HCT116 (cell line): ENCODE results near the gene CAMK2D. TPM values are rescaled to one million over a fixed set of nuclear protein-coding genes. Genes with fewer than 3 reads are reported as not detected.

Experiments
- ATAC-seq: fragments of 200-7000 bp; cut with Tn5 transposase; 2 replicates; pipeline ENCODE4 v1.9.1; 2020; ENCODE audit warnings: mild to moderate bottlenecking, moderate library complexity
- BruUV-seq: library from RNA; stranded (reverse); fragments of 400-500 nt; replicated peaks from 2 replicates; lab custom pipeline; 2021; lab: Mats Ljungman, UMichigan
- CTCF ChIA-PET: fragments of 300-600 bp; sonication (Branson Sonifier 250); formaldehyde crosslinking; loops from one replicate; lab custom pipeline; 2021; ENCODE audit warnings: antibody characterized with exemption; lab: Charles Lee
- POLR2A ChIA-PET: fragments of 300-600, 350-600 bp; sonication (Branson Sonifier 250); formaldehyde crosslinking; loops from one replicate; lab custom pipeline; 2021; ENCODE audit warnings: antibody characterized with exemption; lab: Charles Lee
- RAD21 ChIA-PET, 2 experiments: fragments of 300-600 bp; sonication (Branson Sonifier 250); formaldehyde crosslinking; loops; one replicate each; lab custom pipeline; 2023; ENCODE audit warnings: low total read pairs in 2 of 2; ENCODE audit not compliant: uncharacterized antibody in 2 of 2, unreplicated experiment in 2 of 2, low non-redundant PET in 1 of 2; lab: Charles Lee
- DNase-seq: peaks from one replicate; pipeline ENCODE4 v3.0.0-alpha.2; 2010; ENCODE audit warnings: low read depth, low spot score
- H2AFZ ChIP-seq: fragments of 200-600 bp; shearing (Covaris generic), sonication (generic); 2 replicates; pipeline ENCODE4 v1.6.1; 2017; ENCODE audit warnings: low read depth, mixed run types, mixed read lengths, antibody characterized with exemption, low read length; ENCODE audit not compliant: poor library complexity, severe bottlenecking
- H3K27ac ChIP-seq: 2 replicates; pipeline ENCODE4 v1.5.1; 2012; ENCODE audit warnings: low read depth, low read length
- H3K27me3 ChIP-seq: fragments of 200-600 bp; sonication (generic); 2 replicates; pipeline ENCODE4 v1.6.1; 2016; ENCODE audit warnings: mixed run types, low read length, mixed read lengths; ENCODE audit not compliant: insufficient read depth
- H3K36me3 ChIP-seq, 2 experiments: fragments of 200-500 bp in 1 of 2; fragments of 200-600 bp in 1 of 2; sonication (Bioruptor generic) in 1 of 2; sonication (generic) in 1 of 2; 2 replicates each; pipeline versions ENCODE4 v1.5.1 to v1.6.1; 2014 to 2016; ENCODE audit warnings: low read length in 2 of 2, inconsistent platforms in 1 of 2, mixed read lengths in 1 of 2, mixed run types in 1 of 2; ENCODE audit not compliant: insufficient read depth in 2 of 2, control insufficient read depth in 1 of 2
- H3K4me1 ChIP-seq, 2 experiments: fragments of 200-600 bp in 1 of 2; sonication (generic) in 1 of 2; 2 replicates each; pipeline versions ENCODE4 v1.5.1 to v1.6.1; 2012 to 2017; ENCODE audit warnings: low read length in 2 of 2, inconsistent platforms in 1 of 2, mild to moderate bottlenecking in 1 of 2, mixed read lengths in 1 of 2, mixed run types in 1 of 2, moderate library complexity in 1 of 2; ENCODE audit not compliant: insufficient read depth in 2 of 2, control insufficient read depth in 1 of 2
- H3K4me2 ChIP-seq: fragments of 200-600 bp; sonication (generic); 2 replicates; pipeline ENCODE4 v1.6.1; 2017; ENCODE audit warnings: mixed run types, low read length, mixed read lengths
- H3K4me3 ChIP-seq, 2 experiments: fragments of 200-600 bp in 1 of 2; sonication (generic) in 1 of 2; replicated peaks in 1 of 2; 2 replicates each; pipeline ENCODE4 v1.5.1; 2011 to 2016; ENCODE audit warnings: low read length in 2 of 2, control low read depth in 1 of 2, low read depth in 1 of 2, mild to moderate bottlenecking in 1 of 2, mixed read lengths in 1 of 2, mixed run types in 1 of 2
- H3K79me2 ChIP-seq: fragments of 200-600 bp; sonication (generic); 2 replicates; pipeline ENCODE4 v1.6.1; 2017; ENCODE audit warnings: mild to moderate bottlenecking, mixed run types, low read length, moderate library complexity, mixed read lengths; ENCODE audit not compliant: insufficient read depth
- H3K9ac ChIP-seq: fragments of 200-600 bp; sonication (generic); 2 replicates; pipeline ENCODE4 v1.6.1; 2016; ENCODE audit warnings: low read length, mixed read lengths
- H3K9me2 ChIP-seq: fragments of 200-600 bp; sonication (generic), shearing (Covaris generic); 2 replicates; pipeline ENCODE4 v1.6.1; 2017; ENCODE audit warnings: mixed run types, mild to moderate bottlenecking, moderate library complexity; ENCODE audit not compliant: insufficient read depth
- H3K9me3 ChIP-seq, 2 experiments: fragments of 200-500 bp in 1 of 2; fragments of 200-600 bp in 1 of 2; sonication (Bioruptor generic) in 1 of 2; sonication (generic) in 1 of 2; 2 replicates each; pipeline ENCODE4 v1.6.1; 2014 to 2017; ENCODE audit warnings: low read length in 2 of 2, mixed read lengths in 2 of 2, inconsistent platforms in 1 of 2, low read depth in 1 of 2, mild to moderate bottlenecking in 1 of 2, mixed run types in 1 of 2, moderate library complexity in 1 of 2; ENCODE audit not compliant: control insufficient read depth in 1 of 2, insufficient read depth in 1 of 2
- H4K20me1 ChIP-seq: fragments of 200-600 bp; sonication (generic), shearing (Covaris generic); 2 replicates; pipeline ENCODE4 v1.6.1; 2017; ENCODE audit warnings: mixed run types, mild to moderate bottlenecking, moderate library complexity; ENCODE audit not compliant: insufficient read depth
- CBX3 ChIP-seq: IDR thresholded peaks from 2 replicates; pipeline ENCODE4 v1.6.1; 2012; ENCODE audit warnings: low read depth
- CEBPB ChIP-seq: IDR thresholded peaks from 2 replicates; pipeline ENCODE4 v1.6.1; 2012; ENCODE audit warnings: low read depth
- EGR1 ChIP-seq: IDR thresholded peaks from 2 replicates; pipeline ENCODE4 v1.6.1; 2012; ENCODE audit warnings: low read depth
- EZH2phosphoT487 ChIP-seq: fragments of 200-600 bp; IDR thresholded peaks from 2 replicates; pipeline ENCODE4 v1.6.1; 2018; ENCODE audit warnings: antibody characterized with exemption, borderline replicate concordance
- FOSL1 ChIP-seq: IDR thresholded peaks from 2 replicates; pipeline ENCODE4 v1.6.1; 2012; ENCODE audit warnings: low read depth
- RAD21 ChIP-seq: IDR thresholded peaks from 2 replicates; pipeline ENCODE4 v1.6.1; 2012; ENCODE audit warnings: low read depth, mild to moderate bottlenecking
- REST ChIP-seq: IDR thresholded peaks from 2 replicates; pipeline ENCODE4 v1.6.1; 2012; ENCODE audit warnings: low read depth
- SIN3A ChIP-seq: IDR thresholded peaks from 2 replicates; pipeline ENCODE4 v1.6.1; 2012; ENCODE audit warnings: low read depth
- YY1 ChIP-seq: IDR thresholded peaks from 2 replicates; pipeline ENCODE4 v1.6.1; 2011; ENCODE audit warnings: low read length, low read depth, moderate library complexity, mild to moderate bottlenecking; ENCODE audit not compliant: insufficient replicate concordance; ENCODE audit errors: extremely low read depth
- ZFX ChIP-seq: fragments of 450-650 bp; IDR thresholded peaks from 2 replicates; pipeline ENCODE4 v1.6.1; 2017
- ZNF274 ChIP-seq: fragments of 200-500 bp; sonication (Bioruptor generic); IDR thresholded peaks from 2 replicates; pipeline ENCODE4 v1.6.1; 2014; ENCODE audit warnings: mild to moderate bottlenecking, low read depth, low read length, inconsistent platforms
- intact Hi-C: fragments of 100-400 bp; cut with micrococcal nuclease; formaldehyde crosslinking; loops from 2 replicates; pipeline ENCODE4 v1.10.0; 2022
- total RNA-seq: library from RNA; stranded (reverse); gene quantifications from one replicate; pipeline ENCODE4 v1.2.1, GENCODE V29; 2021; ENCODE audit not compliant: unreplicated experiment
- TF ChIP-seq, protein P1 (sequence below), 3 experiments: fragments of 200-600 bp in 1 of 3; sonication (generic) in 1 of 3; IDR thresholded peaks in 2 of 3; conservative IDR thresholded peaks in 1 of 3; 2 replicates each; pipeline ENCODE4 v1.5.1; 2012 to 2017; ENCODE audit warnings: low read depth in 2 of 3, low read length in 2 of 3, antibody characterized with exemption in 1 of 3, borderline replicate concordance in 1 of 3, control low read depth in 1 of 3, mild to moderate bottlenecking in 1 of 3, mixed read lengths in 1 of 3, mixed run types in 1 of 3, moderate library complexity in 1 of 3; ENCODE audit not compliant: insufficient read depth in 1 of 3

Gene CAMK2D
- total RNA-seq, 1 experiment from 2014 or later = 67.0 TPM

DNA sequence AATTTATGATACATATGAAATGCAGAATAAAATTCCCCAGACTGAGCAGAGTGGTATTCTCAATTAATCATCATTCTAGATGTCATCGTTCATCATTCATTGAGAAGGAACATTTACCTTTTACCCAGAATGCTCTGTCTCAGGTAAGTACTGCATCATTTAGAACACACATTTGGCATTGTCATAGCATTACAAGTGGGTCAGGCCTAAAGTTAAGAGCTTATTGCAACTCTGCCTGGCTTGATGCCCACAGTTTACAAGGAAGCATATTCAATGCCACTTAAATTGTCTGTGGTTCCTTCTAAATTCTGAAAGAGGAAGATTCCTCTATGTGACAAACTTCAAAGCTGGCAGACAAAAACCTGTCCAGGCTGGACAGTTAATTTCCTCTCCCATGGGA is 87.3 kb downstream of the CAMK2D start (continued):
- TF ChIP-seq REST (no peak), SIN3A (no peak)

DNA sequence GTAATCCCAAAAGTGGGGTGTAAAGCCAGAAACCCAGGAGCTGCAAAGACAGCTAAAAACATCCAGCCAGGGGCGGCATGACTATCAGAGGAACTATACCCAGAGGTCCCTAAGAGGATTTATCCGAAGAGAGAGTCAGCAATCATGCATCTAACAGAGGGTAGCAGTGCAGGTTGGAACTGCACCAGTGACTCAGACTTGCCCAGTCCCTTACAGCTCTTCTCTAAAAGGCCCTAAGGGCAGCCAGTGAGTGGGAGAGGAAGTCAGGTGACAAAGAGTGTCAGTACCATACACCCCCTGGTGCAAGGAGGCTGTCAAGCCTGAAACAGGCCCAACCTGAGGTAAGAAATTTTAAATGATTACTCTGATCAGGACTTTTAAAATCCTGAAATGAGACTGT is 88.1 kb downstream of the CAMK2D start:
- Histone ChIP-seq H3K9me2 (no peaks in the 10 kb centered on the region), H3K4me3 (no peak overlapping the region), H3K79me2 (no peaks in the 10 kb centered on the region), H2AFZ (no peak overlapping the region), H3K36me3 (no peaks in the 10 kb centered on the region), H3K4me2 (0 out of 2 replicates have a peak overlapping the region, but pooled peaks have one; percentile 14), H3K27me3 (no peaks in the 10 kb centered on the region), H3K9me3 (no peaks in the 10 kb centered on the region), H3K4me1 (peaks cover 18 to 19% of the 10 kb centered on the region in 2 experiments; a peak in 3 of 4 replicates), H3K9ac (no peak overlapping the region), H4K20me1 (no peaks in the 10 kb centered on the region), H3K27ac (no peak overlapping the region)
- DNase-seq (peak; percentile 19), ATAC-seq (peak; percentile 89)
- RAD21 ChIA-PET = no interaction called here
- POLR2A ChIA-PET = no interaction called here
- TF ChIP-seq REST = no peak
- TF ChIP-seq FOSL1 = peak; percentile 31; the same call in 1 of the 2 replicates
- TF ChIP-seq CEBPB = no peak
- peak; percentile 49; the same call in 1 of the 2 replicates for TF ChIP-seq EGR1
- TF ChIP-seq CBX3 = no peak
- TF ChIP-seq, protein P1, sequence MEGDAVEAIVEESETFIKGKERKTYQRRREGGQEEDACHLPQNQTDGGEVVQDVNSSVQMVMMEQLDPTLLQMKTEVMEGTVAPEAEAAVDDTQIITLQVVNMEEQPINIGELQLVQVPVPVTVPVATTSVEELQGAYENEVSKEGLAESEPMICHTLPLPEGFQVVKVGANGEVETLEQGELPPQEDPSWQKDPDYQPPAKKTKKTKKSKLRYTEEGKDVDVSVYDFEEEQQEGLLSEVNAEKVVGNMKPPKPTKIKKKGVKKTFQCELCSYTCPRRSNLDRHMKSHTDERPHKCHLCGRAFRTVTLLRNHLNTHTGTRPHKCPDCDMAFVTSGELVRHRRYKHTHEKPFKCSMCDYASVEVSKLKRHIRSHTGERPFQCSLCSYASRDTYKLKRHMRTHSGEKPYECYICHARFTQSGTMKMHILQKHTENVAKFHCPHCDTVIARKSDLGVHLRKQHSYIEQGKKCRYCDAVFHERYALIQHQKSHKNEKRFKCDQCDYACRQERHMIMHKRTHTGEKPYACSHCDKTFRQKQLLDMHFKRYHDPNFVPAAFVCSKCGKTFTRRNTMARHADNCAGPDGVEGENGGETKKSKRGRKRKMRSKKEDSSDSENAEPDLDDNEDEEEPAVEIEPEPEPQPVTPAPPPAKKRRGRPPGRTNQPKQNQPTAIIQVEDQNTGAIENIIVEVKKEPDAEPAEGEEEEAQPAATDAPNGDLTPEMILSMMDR (IDR thresholded peaks at IDR 0.05 in 2 of 3, conservative IDR thresholded peaks at IDR 0.05 in 1 of 3; ENCODE audit: borderline replicate concordance in 1 of 3, insufficient read depth in 1 of 3, low read depth in 2 of 3, low read length in 2 of 3) = no peak
- no peak for TF ChIP-seq ZNF274
- no peak for TF ChIP-seq SIN3A
- TF ChIP-seq RAD21 = peak; percentile 16; the same call in 1 of the 2 replicates
- TF ChIP-seq ZFX = no peak
- TF ChIP-seq EZH2phosphoT487 = no peak
- no peak for TF ChIP-seq YY1
- no TSS peak for BruUV-seq
- CTCF ChIA-PET = interaction anchor here (1.1 kb wide), 1 partner anchor 126 kb away, joined by 4 read pairs; no protein-coding TSS in a partner anchor
- intact Hi-C loops = no loop called here
